PFSK-1 (cell line): ENCODE results near the gene SPRING1.

ENCODE experiments used
- FOXP2 ChIP-seq: optimal IDR thresholded peaks from 2 replicates; pipeline ENCODE3; 2011; ENCODE audit warnings: borderline replicate concordance, control low read depth, inconsistent platforms; ENCODE audit not compliant: insufficient read depth; ENCODE audit errors: extremely low read length, extremely low read depth
- POLR2AphosphoS5 ChIP-seq: IDR thresholded peaks from 2 replicates; pipeline ENCODE4 v1.6.1; 2012; ENCODE audit warnings: low read depth, mild to moderate bottlenecking, control low read depth, low read length, moderate library complexity
- REST ChIP-seq, 2 experiments: IDR thresholded peaks; 2 replicates each; pipeline versions ENCODE4 v1.6.1 to v1.8.0; 2011 to 2012; ENCODE audit warnings: low read depth in 2 of 2, low read length in 2 of 2, control low read depth in 1 of 2, inconsistent platforms in 1 of 2, mild to moderate bottlenecking in 1 of 2, moderate library complexity in 1 of 2; ENCODE audit not compliant: insufficient read depth in 1 of 2
- SIN3A ChIP-seq: IDR thresholded peaks from 2 replicates; pipeline ENCODE4 v1.6.1; 2012; ENCODE audit warnings: mild to moderate bottlenecking, low read length, moderate library complexity, borderline replicate concordance; ENCODE audit not compliant: insufficient read depth
- TAF1 ChIP-seq: IDR thresholded peaks from 2 replicates; pipeline ENCODE4 v1.6.1; 2012; ENCODE audit warnings: low read length, control low read depth, borderline replicate concordance; ENCODE audit not compliant: insufficient read depth

DNA sequence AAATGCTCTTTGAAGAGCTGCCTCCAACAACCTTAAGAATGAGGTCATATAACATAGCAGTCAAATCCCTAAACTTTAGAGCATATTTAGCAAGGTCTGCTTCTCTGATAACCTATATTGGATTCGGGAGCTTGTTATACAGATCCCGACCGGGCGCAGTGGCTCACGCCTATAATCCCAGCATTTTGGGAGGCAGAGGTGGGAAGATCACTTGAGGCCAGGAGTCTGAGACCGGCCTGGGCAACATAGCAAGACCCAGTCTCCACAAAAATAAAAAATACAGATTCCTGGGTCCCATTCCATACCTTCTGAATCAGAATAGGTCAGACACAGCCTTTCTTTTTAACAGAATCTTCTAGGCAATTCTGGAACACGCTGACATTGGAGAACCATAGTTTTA, 46.7 kb downstream of the SPRING1 start:
- no peak for TF ChIP-seq SIN3A
- no peak for TF ChIP-seq REST (IDR thresholded peaks at IDR 0.05; ENCODE audit: insufficient read depth in 1 of 2, low read depth in 2 of 2, low read length in 2 of 2)
- TF ChIP-seq POLR2AphosphoS5: no peak
- no peak for TF ChIP-seq TAF1
- no peak for TF ChIP-seq FOXP2
